ENCODE results near the gene SAMD4A.

DNA sequence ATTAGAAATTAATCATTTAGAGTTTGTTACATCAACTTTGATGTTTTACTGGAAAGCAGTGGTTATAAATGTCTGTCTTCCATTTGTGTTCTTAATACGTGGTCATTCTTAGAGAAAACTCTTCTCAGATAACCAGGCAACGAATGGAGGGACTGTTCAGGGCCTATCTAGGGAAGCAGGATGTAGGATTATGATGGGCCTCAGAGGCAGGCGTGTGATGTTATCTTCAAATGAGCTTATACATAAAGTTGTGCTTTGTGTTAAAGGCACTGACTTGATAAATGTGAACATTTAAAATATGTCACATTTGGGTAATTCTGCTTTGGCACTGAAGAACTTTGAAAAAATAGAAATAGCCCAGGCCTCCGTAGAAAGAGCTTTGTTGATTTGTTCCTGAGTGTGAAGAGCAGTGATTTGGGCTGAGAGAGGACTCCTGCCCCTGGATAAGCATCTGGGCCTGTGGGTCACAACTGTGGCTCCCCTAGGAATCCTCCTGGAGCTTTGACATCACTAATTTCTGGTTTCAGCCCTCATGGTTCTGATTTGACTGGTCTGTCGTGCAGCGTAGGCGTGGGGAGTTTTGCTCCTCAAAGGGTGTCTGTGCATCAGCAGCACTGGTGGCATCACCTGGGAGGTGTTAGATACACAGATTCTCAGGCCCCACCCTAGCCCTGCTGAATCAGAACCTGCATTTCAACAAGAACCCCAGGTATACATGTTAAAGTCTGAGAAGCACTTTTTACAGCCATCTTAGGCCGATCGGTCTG lies 55.4 kb downstream of the SAMD4A start:
- TF ChIP-seq, protein P1, sequence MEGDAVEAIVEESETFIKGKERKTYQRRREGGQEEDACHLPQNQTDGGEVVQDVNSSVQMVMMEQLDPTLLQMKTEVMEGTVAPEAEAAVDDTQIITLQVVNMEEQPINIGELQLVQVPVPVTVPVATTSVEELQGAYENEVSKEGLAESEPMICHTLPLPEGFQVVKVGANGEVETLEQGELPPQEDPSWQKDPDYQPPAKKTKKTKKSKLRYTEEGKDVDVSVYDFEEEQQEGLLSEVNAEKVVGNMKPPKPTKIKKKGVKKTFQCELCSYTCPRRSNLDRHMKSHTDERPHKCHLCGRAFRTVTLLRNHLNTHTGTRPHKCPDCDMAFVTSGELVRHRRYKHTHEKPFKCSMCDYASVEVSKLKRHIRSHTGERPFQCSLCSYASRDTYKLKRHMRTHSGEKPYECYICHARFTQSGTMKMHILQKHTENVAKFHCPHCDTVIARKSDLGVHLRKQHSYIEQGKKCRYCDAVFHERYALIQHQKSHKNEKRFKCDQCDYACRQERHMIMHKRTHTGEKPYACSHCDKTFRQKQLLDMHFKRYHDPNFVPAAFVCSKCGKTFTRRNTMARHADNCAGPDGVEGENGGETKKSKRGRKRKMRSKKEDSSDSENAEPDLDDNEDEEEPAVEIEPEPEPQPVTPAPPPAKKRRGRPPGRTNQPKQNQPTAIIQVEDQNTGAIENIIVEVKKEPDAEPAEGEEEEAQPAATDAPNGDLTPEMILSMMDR (conservative IDR thresholded peaks at IDR 0.05) = no peak
- no peak for TF ChIP-seq ZFX (IDR thresholded peaks at IDR 0.05)

All from C4-2B (cell line).